Cardiac muscle cell (in vitro differentiated cells and primary cell): ENCODE measurements around the gene PACS1. TPM values are rescaled to one million over a fixed set of nuclear protein-coding genes. Genes with fewer than 3 reads are reported as not detected.

Source experiments
- DNase-seq, 2 donors: peaks; one replicate each; pipeline versions ENCODE4 v3.0.0 to v3.0.0-alpha.2; 2010 to 2017; ENCODE audit warnings: low read depth in 1 of 2, low spot score in 1 of 2
- H3K27ac ChIP-seq: fragments of 200-600 bp; sonication (generic); 2 replicates; pipeline ENCODE4 v1.5.1; 2016
- H3K27me3 ChIP-seq: fragments of 200-600 bp; sonication (generic); 2 replicates; pipeline ENCODE4 v1.6.0; 2016; ENCODE audit warnings: control low read depth
- H3K36me3 ChIP-seq: fragments of 200-600 bp; sonication (generic); 2 replicates; pipeline ENCODE4 v1.5.1; 2016; ENCODE audit warnings: control low read depth
- H3K4me1 ChIP-seq: fragments of 200-600 bp; sonication (generic); 2 replicates; pipeline ENCODE4 v1.8.1; 2017; ENCODE audit warnings: low read depth, mild to moderate bottlenecking, mixed run types
- H3K4me3 ChIP-seq: fragments of 200-600 bp; sonication (generic); 2 replicates; pipeline ENCODE4 v1.5.1; 2016; ENCODE audit warnings: mild to moderate bottlenecking
- H3K9me3 ChIP-seq: fragments of 200-600 bp; sonication (generic); 2 replicates; pipeline ENCODE4 v1.5.1; 2017; ENCODE audit warnings: low read depth, mild to moderate bottlenecking, control low read depth
- polyA plus RNA-seq: library from polyadenylated mRNA; unstranded; fragments of >200 nt; fragmentation: Nextera tagmentation; extraction: Ambion mirVana; gene quantifications from 2 replicates; pipeline ENCODE4 v1.2.1, GENCODE V29; 2016
- total RNA-seq: library from RNA; depleted of rRNA; stranded (reverse); fragments of >200 nt; gene quantifications from 2 replicates; pipeline ENCODE4 v1.2.3, GENCODE V29; 2016
- TF ChIP-seq, protein P1 (sequence below): IDR thresholded peaks from 2 replicates; pipeline ENCODE4 v1.5.1; 2012; ENCODE audit warnings: low read depth, mild to moderate bottlenecking, low read length

PACS1 gene
- total and polyA plus RNA-seq, 2 experiments from 2014 or later: 61.6 to 62.1 TPM

DNA sequence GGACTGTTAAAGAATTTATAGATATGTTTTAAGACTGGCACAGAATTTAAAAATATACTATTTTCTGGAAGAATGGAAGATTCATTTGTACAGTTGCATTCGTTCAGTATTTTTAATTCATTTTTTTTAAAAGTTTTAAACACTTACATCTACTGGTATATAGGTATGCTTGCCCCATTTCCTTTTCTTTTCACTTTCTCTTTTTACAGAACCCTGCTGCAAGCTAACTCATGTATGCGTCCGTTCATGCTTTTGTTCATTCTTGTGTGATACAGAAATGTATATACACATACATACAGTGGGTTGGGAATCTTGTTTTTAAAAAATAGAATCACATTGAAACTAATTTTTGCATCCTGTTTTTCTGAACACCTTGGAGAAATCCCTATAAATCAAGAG lies 31.0 kb downstream of the PACS1 start:
- Histone ChIP-seq H3K27ac (no peak overlapping the region), H3K4me3 (no peak overlapping the region), H3K36me3 (no peaks in the 10 kb centered on the region), H3K9me3 (no peaks in the 10 kb centered on the region), H3K27me3 (no peaks in the 10 kb centered on the region), H3K4me1 (no peaks in the 10 kb centered on the region)
- TF ChIP-seq, protein P1, sequence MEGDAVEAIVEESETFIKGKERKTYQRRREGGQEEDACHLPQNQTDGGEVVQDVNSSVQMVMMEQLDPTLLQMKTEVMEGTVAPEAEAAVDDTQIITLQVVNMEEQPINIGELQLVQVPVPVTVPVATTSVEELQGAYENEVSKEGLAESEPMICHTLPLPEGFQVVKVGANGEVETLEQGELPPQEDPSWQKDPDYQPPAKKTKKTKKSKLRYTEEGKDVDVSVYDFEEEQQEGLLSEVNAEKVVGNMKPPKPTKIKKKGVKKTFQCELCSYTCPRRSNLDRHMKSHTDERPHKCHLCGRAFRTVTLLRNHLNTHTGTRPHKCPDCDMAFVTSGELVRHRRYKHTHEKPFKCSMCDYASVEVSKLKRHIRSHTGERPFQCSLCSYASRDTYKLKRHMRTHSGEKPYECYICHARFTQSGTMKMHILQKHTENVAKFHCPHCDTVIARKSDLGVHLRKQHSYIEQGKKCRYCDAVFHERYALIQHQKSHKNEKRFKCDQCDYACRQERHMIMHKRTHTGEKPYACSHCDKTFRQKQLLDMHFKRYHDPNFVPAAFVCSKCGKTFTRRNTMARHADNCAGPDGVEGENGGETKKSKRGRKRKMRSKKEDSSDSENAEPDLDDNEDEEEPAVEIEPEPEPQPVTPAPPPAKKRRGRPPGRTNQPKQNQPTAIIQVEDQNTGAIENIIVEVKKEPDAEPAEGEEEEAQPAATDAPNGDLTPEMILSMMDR: no peak
- DNase-seq: no peak

DNA sequence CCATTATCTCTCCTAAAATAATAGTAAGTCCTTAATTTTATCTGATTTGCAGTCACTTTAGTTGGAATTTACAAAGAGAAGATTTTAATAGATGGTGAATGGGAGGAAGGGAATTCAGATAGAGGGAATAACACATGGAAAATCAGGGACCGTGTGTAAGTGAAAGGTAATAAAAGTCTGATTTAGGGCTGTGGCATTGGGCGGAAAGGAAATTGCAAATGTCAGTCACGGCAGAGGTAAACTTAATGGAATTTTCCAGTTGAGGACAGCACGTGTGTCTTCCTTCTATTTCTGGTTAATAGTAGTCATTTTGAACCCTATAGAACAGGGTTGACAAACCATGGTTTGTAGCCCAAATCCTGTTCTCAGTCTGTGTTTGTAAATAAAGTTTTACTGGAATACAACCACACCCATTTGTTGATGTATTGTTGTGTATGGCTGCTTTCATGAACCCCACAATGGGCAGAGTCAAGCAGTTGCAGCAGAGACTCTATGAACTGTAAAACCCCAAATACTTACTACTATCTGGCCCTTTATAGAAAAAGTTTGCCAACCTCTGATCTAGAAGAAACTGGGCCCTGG lies 34.1 kb downstream of the PACS1 start:
- no peak for DNase-seq

GRCh38 chr11:66106786-66107599 lies 36.9 kb downstream of the PACS1 start:
- Histone ChIP-seq H3K27ac (no peak overlapping the region), H3K27me3 (no peaks in the 10 kb centered on the region), H3K9me3 (no peaks in the 10 kb centered on the region), H3K4me3 (no peak overlapping the region), H3K36me3 (no peaks in the 10 kb centered on the region), H3K4me1 (peaks cover 1% of the 10 kb centered on the region)
- DNase-seq: no peak
- TF ChIP-seq, protein P1: no peak

More for the DNA sequence above, 34.1 kb downstream of the PACS1 start:
- H3K4me1 ChIP-seq: no peaks in the 10 kb centered on the region
- no peaks in the 10 kb centered on the region for H3K9me3 ChIP-seq
- TF ChIP-seq, protein P1: no peak
- no peak overlapping the region for H3K27ac ChIP-seq
- H3K36me3 ChIP-seq: no peaks in the 10 kb centered on the region
- no peak overlapping the region for H3K4me3 ChIP-seq
- H3K27me3 ChIP-seq: no peaks in the 10 kb centered on the region

DNA sequence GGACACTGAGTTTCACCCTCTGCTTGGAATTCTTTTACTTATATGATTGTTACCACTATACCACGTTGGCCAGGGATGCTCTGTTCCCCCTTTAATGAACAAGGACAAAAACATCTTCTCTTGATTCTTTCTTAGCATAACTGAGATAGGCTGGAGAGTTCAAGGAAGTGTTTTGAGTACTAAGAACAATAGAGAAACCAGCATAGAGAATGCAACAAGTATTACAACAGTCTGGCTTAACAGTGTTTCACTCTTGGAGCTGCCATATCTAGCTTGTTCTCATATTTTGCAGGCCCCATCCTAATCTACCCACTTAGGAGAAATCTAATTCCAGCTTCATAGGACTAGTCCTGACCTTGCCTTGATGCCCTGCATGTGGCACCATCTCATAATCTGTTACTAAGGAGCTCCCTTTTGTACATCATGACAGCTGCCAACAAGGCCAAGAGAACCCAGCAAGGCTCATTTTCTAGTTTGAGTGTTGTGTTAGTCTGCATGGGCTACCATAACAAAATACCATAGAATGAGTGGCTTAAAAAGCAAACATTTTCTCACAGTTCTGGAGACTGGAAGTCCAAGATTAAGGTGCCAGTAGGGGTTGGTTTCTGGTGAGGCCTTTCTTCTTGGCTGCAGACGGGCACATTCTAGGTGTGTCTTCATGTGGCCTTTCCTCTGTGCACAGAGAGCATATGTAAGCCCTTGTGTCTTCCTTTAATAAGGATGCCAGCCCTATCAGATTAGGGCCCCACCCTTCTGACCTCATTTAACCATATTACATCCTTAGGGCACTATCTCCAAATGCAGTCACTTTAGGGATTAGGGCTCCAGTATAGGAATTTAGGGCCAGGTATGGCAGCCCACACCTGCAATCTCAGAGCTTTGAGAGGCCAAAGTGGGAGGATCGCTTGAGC lies 37.8 kb downstream of the PACS1 start:
- DNase-seq: no peak
- Histone ChIP-seq H3K27me3 (no peaks in the 10 kb centered on the region), H3K9me3 (no peaks in the 10 kb centered on the region), H3K4me3 (no peak overlapping the region), H3K36me3 (no peaks in the 10 kb centered on the region), H3K27ac (no peak overlapping the region), H3K4me1 (peaks cover 10% of the 10 kb centered on the region)
- TF ChIP-seq, protein P1: no peak

DNA sequence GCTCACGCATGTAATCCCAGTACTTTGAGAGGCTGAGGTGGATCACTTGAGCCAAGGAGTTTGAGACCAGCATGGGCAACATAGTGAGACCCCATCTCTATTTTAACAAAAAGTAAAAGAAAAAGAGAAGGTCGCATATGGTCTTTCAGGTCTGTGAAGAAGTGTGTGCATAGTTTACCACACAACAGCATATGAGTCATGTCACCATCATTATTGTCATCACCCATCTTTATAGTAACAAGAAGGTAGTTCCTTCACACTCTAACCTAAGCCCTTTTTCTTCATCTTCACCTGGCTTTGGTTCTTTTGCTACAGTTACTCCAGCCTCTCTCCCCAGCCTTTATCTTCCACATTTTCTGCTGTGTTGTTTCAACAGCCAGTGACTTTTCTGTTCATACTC lies 39.2 kb downstream of the PACS1 start:
- TF ChIP-seq, protein P1: no peak
- Histone ChIP-seq H3K27me3 (no peaks in the 10 kb centered on the region), H3K36me3 (no peaks in the 10 kb centered on the region), H3K4me1 (peaks cover 11% of the 10 kb centered on the region), H3K4me3 (no peak overlapping the region), H3K9me3 (no peaks in the 10 kb centered on the region), H3K27ac (no peak overlapping the region)
- no peak for DNase-seq
